Forelimb muscle (tissue), 1 donor: ENCODE measurements around the gene MYO1E. TPM values are rescaled to one million over a fixed set of nuclear protein-coding genes. Genes with fewer than 3 reads are reported as not detected.
"Not testable (repeated sequence)": the region's sequence is repeated elsewhere in the genome, so short reads cannot be mapped to it uniquely, and the experiment has no call there.

Experiments used
- DNase-seq: peaks from one replicate; pipeline ENCODE4 v3.0.0-alpha.2; 2013; ENCODE audit warnings: low read depth
- polyA plus RNA-seq: library from polyadenylated mRNA; unstranded; fragments of 120-200 nt; gene quantifications from one replicate; pipeline ENCODE4 v1.2.1, GENCODE V29; 2013; ENCODE audit not compliant: insufficient read length

The MYO1E gene
- polyA plus RNA-seq, 1 donor, result 32.9 TPM

DNA sequence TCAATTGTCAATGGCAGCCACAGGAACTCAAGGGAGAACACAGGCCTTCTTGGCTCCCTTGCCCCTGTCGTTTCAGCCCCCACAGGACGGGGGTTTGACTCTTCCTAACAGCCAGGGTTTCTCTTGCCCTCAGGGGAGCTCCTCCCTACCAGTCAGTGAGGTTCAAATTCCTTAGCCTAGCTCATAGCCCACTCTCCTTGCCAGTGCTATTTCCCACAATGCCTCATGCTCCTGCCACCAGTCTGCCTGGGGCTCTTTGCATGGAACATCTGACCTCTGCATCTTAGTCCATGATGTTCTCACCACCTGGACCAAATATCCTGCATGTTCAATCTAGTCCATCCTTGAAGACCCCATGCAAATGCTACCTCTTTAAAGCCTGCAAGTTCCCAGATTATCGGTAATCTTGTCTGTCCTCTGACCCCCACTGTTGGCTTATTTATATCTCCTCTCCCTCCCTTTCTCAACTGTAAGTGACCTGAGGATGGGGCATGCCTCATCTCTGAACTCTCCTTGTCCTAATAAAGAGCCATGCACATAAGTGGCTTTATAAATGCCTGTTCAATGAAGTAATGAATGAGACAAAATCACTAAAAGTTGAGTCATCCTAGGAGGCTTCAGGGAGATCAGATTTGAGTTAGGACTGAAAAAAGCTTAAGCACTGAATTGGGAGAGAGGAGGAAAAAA lies 78.0 kb downstream of the MYO1E start:
- DNase-seq, result no peak

- no peak for DNase-seq
Observed at GRCh38 chr15:59292442-59293151, 80.1 kb downstream of the MYO1E start.

DNA sequence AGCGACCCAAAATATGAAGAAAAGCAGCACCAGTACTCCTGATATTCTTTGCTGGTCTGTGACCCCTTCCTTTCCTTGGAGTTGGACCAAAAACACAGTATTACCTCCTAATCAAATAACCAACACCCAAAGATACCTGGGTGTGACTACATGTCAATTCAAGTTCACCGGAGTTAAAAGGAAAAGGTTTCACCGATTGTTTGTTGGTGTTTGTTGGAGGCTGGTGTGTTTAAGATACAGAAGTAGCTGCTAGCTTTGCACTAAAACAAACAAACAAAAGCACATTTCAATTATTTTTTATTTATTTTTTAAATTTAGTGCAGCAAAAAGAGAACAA lies 81.5 kb downstream of the MYO1E start:
- no peak for DNase-seq

DNA sequence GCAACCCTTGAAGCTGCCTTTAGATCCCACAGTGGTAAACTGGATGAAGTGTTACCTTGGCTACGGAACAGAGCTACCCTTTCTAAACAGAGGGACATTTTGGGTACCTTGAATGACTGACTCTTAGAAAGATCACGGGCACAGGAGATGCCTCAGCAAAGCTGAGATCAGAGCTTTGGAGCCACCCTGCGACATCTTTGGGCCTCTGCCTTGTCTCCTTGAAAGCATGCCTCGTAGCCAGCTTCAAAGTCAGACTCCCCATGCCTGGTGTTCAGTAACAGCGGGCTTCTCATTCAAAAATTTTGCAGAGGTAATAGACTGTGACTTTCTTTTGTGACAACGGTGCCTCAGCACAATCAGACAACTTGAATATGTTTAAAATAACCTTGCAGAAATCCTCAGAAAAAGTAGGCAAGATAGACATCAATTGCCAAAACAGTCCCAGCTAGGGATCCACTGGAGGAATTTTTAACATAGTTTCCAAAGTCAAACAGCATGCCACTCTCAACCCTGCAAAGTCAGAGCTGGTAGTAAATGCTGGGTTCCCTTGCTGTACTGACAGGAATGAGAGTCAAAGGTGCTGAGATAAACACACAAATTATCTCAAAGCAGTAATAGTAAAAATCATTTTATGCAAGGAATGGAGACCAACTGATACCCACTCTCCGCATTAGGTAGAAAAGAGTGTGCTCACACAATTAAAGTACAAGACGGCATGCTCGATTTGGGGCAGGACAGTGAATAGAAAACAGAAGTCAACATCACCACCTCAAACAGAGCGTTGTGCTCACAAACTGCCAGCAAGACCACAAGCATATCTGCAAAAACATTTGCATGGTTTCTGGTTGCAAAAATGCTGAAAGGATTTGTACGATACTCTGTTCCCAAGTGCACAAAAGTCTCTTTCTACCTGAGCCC lies 82.1 kb downstream of the MYO1E start:
- no peak for DNase-seq

- no peak for DNase-seq
Observed at GRCh38 chr15:59289574-59289973, 83.1 kb downstream of the MYO1E start.

- no peak for DNase-seq
Observed at GRCh38 chr15:59283717-59284391, 88.8 kb downstream of the MYO1E start.

GRCh38 chr15:59282515-59283337 lies 89.9 kb downstream of the MYO1E start:
- no peak for DNase-seq

DNA sequence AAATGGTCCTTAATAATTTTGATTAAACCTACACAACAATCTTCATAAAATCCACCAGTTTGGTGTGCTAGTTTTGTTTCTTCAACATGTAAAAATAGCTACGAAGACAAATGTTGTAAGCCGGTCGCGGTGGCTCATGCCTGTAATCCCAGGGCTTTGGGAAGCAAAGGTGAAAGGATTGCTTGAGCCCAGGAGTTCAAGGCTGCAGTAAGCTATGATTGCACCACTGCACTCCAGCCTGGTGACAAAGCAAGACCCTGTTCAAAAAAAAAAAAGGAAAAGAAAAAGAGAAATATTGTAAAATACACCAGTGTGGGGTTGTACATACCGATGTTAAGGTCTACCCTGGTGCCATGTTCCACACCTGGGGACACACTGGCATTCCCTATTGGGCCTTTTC lies 91.0 kb downstream of the MYO1E start:
- no peak for DNase-seq

DNA sequence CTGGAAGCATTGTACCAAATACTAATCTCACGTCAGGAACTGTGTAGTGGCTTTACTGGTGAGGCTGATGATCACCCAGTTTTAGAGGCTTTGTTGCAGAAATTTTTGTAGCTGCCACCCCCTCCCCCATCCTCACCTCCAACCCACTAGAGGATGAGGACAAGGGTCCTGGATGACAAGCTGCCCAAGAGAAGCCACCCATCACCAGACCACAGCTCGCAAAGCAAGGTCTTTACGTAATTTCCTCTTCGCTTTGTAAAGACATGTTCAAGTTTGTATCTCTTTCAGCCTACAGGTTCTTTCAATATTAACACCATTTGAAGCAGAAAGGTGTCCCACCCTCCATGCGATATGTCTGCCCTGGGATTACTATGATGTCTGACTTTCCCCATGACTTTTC lies 91.8 kb downstream of the MYO1E start:
- DNase-seq, result no peak

- DNase-seq, result not testable (repeated sequence)
Observed at GRCh38 chr15:59280292-59280691, 92.4 kb downstream of the MYO1E start.

DNA sequence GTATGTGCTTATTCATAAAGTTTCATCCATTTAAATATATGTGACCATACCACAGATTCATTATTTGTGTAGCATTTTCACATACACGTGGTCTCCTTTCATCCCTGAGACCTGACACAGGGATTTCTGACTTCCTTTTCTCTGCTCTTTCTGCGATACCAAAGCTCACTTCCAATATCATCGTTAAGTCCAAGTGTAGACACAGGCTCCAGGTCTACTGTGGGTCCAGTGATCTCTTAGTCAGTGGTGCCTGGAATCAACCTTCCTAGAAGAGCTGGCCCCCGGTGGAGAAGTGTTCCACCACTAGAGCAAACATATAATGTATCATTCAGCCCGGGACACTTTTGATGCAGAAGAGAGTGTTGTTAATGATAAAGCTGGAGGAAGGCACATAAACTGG lies 93.6 kb downstream of the MYO1E start:
- DNase-seq, result no peak

DNA sequence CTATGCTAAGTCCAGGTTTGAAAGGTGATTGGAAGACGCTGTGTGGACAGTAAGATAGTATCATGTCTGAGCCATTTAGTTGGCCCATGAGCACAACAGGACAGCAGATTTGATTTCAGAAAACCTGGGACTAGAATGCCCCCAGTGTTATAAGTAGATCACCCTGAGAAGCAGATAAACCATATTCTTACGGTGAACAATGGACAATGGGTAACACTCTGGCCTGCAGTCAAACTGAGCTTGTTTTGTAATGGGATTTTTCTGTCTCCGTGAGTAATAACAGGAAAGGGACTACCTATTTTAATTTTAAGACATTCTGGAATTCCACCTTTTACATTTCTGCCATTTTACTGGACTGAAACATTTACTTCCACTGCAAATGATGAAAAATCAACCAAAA lies 94.6 kb downstream of the MYO1E start:
- no peak for DNase-seq

DNA sequence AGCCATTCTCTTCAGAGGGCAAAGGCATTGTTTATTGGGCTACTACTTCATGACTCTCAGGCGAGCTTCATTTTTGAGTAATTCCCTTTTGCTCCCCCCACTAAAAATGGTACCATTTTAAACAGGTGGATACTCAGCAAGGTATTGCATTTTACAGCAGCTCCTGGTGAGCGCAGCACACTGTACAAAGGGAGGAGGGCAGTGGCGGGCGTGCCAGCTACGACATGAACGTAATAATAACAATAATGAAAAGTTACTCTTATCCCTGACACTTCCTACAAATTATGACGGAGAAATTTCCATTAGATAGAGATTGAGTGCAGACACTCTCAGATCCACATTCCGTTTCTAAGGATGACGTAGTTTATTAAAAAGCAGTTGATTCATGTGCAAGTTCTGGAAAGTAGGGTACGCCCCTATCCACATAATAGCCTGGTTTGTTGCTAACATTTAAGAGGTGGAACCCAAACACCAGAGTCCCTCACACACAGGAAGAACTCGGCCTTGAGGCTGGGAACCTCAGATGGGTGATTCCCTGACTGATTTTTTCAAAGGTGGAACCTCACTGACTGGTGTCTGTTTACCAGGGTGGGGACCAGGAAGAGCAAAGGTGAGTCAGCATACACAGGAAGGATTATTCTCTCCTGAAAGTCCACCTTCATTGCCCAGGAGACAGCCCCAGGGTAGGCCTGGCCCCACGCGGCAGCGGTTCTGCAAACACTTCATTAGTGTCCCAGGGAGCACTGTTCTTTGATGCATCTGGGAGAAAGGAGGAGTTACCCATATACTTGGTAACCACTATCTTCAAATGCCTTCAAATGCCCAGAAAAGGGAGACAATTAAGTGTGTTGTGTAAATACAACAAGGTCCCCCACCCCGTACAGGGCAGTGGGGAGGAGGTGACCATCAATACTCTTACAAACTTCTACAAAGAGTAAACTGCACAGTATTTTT lies 96.2 kb downstream of the MYO1E start:
- DNase-seq, result no peak

DNA sequence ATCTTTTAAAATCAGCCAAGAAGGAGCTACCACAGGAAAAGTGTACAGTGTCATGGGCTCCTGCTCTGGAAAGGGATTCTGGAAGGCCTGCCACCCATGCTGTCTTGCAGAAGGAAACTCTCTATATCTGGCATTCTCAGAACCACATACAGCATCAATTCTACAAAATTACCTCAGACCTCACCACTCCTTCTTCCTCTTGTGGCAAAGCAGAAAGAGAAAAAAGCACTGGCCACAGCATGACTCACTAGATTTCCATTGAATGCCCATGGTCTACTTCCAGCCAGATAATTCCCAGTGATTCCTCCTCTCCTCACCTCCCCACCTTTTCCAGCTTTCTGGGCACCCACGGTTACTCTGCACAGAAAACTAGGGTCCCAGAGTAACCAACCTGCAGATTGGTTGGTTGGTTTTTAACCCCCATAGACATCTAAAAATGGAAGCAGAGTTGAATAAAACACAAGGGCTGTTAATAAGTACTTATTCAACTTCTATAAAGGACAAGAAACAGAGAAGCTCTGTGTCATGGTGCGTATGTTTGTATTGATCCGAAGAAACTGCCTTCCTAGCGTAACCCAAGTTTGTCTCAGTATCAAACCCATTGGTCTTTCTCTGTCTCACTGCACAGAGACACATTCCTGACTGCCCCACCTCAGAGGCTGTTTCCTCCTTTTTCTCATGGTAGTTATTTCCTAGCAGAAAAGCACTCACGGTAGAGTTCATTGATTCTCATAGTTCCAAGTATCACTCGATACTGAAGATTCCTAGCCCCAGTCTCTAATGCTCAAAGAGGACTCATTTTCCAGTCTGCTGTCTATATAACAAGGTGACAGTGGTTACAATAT lies 98.3 kb downstream of the MYO1E start:
- DNase-seq, result no peak

DNA sequence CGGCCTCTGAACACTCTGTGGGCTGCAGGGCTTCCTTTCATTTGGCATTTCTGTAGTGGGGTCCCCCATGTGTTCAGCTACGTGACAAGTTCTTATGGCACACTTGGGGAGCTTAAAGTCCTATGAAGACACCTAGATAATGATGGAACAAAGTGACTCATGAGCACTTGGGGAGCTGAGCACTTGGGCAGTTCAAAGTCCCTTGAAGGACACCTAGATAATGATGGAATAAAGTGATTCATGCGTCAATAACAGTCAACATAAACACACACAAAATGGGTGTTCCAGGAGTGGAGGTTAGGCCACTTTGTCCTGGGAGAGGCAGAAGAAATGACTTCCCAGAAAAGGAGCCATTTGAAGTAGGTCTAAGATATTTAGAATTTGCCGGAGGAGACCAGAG lies 99.4 kb downstream of the MYO1E start:
- DNase-seq, result no peak

DNA sequence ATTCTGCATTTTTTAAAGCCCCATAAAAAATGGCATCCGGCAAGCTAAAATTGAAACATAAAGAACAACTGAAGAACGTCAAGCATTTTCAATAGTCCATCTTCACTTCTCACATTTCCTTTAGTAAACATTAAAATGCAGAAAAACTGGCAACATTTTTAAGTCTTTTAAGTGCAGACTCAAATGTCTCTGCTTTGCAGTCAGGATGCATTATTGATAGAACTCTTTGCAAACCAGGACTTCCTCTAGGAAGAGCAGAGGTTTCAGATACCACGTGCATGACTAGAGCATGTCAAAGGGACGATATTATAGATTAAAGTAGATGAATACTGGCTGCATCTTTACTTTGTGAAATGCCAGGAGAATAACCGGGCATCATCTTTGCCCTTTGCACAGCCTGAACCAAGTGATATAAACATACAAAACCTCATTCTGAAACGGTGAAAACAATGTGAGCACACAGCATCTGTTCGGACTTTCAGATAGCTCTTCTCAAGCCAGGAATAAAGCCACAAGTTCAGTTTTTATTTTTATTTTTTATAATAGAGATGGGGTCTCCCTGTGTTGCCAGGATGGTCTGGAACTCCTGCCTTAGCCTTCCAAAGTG lies 101.0 kb downstream of the MYO1E start:
- DNase-seq, result no peak

DNA sequence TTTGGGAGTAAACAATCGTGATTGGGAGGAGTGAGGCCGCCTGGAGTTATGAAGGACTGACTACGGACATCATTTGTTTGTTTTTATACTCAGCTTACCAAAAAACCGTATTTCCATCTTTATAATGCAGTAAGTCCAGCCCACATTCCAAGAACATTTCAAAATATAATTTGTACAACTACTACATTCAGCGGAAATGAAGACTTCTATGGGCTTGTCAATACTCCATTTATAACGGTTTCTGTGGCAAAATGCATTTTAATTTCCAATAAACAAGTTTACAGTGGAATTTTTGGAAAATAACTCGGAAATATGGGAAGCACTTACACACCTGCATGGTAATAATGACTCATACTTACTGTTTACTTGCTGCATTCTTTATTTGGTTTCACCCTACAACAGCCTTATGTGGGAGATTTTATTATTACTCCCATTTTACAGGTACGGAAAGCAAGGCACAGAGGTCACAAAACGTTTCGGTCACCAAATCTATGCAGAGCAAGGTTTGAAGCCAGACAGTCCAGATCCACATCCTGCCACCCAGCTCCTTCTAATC lies 103.7 kb downstream of the MYO1E start:
- DNase-seq, result no peak

GRCh38 chr15:59268168-59268851 lies 104.4 kb downstream of the MYO1E start:
- no peak for DNase-seq
